Myocyte (in vitro differentiated cells): Measurements from ENCODE around the gene AHNAK. TPM values are rescaled to one million over a fixed set of nuclear protein-coding genes. Genes with fewer than 3 reads are reported as not detected.
"Not testable (repeated sequence)": the region's sequence is repeated elsewhere in the genome, so short reads cannot be mapped to it uniquely, and the experiment has no call there.

ENCODE experiments used
- DNase-seq: peaks from one replicate; pipeline ENCODE4 v3.0.0-alpha.2; 2012; ENCODE audit warnings: low read depth
- microRNA-seq: library from miRNA; unstranded; fragments of <30 nt; microRNA quantifications from one replicate; pipeline ENCODE4, GENCODE V29; 2016
- total RNA-seq: library from RNA; depleted of rRNA; stranded (reverse); fragments of >200 nt; gene quantifications from 2 replicates; pipeline ENCODE4 v1.2.3, GENCODE V29; 2014

The AHNAK gene
- total RNA-seq, 1 donor from 2014 or later: 141 TPM

- DNase-seq: no peak
These were observed 156.4 kb downstream of the AHNAK start for GRCh38 chr11:62390237-62390636.

- DNase-seq: no peak
These were observed 157.6 kb downstream of the AHNAK start for GRCh38 chr11:62388999-62389398.

GRCh38 chr11:62387381-62387780, 159.2 kb downstream of the AHNAK start:
- DNase-seq: no peak

- DNase-seq: not testable (repeated sequence)
These were observed 160.5 kb downstream of the AHNAK start for GRCh38 chr11:62386083-62386482.

GRCh38 chr11:62383822-62384221, 162.8 kb downstream of the AHNAK start:
- no peak for DNase-seq

Small RNAs within 50 kb of the gene (microRNA-seq; reads per million reads assigned to microRNA genes)
- gene MIR6747: 0.48 reads per million

Other genes starting within 250 kb of the AHNAK start
- gene SCGB1D4, start 247.7 kb downstream of the AHNAK start, total RNA-seq: not detected in 2 replicates
- 0.10 TPM in 1 of 2 replicates, not detected in the other for gene ASRGL1, start 209.4 kb downstream of the AHNAK start, total RNA-seq
- not detected in 2 replicates for gene SCGB1A1, start 127.8 kb downstream of the AHNAK start, total RNA-seq
- 1,484 and 1,704 TPM in 2 replicates for gene EEF1G, start 27.1 kb upstream of the AHNAK start, total RNA-seq
- 7.5 and 8.1 TPM in 2 replicates for gene TUT1, start 44.7 kb upstream of the AHNAK start, total RNA-seq
- gene MTA2, start 55.1 kb upstream of the AHNAK start, total RNA-seq: 66.9 and 72.4 TPM in 2 replicates
- 11.3 and 17.6 TPM in 2 replicates for gene EML3, start 66.0 kb upstream of the AHNAK start, total RNA-seq
- 1.5 and 2.8 TPM in 2 replicates for gene ROM1, start 66.5 kb upstream of the AHNAK start, total RNA-seq
- gene B3GAT3, start 75.2 kb upstream of the AHNAK start, total RNA-seq: 52.6 and 59.8 TPM in 2 replicates
- gene GANAB, start 99.8 kb upstream of the AHNAK start, total RNA-seq: 168 and 174 TPM in 2 replicates
- gene INTS5, start 106.5 kb upstream of the AHNAK start, total RNA-seq: 20.6 and 22.4 TPM in 2 replicates
- 32.2 and 40.7 TPM in 2 replicates for gene C11orf98, start 118.4 kb upstream of the AHNAK start, total RNA-seq
- gene CSKMT, start 118.5 kb upstream of the AHNAK start, total RNA-seq: 3.2 and 12.4 TPM in 2 replicates
- gene UQCC3, start 124.9 kb upstream of the AHNAK start, total RNA-seq: 5.7 and 6.3 TPM in 2 replicates
- 4.5 and 5.0 TPM in 2 replicates for gene LBHD1, start 125.5 kb upstream of the AHNAK start, total RNA-seq
- 123 and 133 TPM in 2 replicates for gene UBXN1, start 132.3 kb upstream of the AHNAK start, total RNA-seq
- gene LRRN4CL, start 142.7 kb upstream of the AHNAK start, total RNA-seq: 195 and 219 TPM in 2 replicates
- 40.8 and 49.8 TPM in 2 replicates for gene BSCL2, start 160.6 kb upstream of the AHNAK start, total RNA-seq
- not detected in 2 replicates for gene GNG3, start 160.9 kb upstream of the AHNAK start, total RNA-seq
- 8.0 and 8.6 TPM in 2 replicates for gene HNRNPUL2, start 180.7 kb upstream of the AHNAK start, total RNA-seq
- gene TTC9C, start 181.7 kb upstream of the AHNAK start, total RNA-seq: 19.7 and 30.9 TPM in 2 replicates
- 6.6 TPM in 2 replicates for gene ZBTB3, start 207.4 kb upstream of the AHNAK start, total RNA-seq
- gene POLR2G, start 214.8 kb upstream of the AHNAK start, total RNA-seq: 67.8 and 69.4 TPM in 2 replicates
- 22.1 and 24.9 TPM in 2 replicates for gene TAF6L, start 224.6 kb upstream of the AHNAK start, total RNA-seq
- 30.9 and 52.2 TPM in 2 replicates for gene TMEM179B, start 240.6 kb upstream of the AHNAK start, total RNA-seq
- gene TMEM223, start 245.2 kb upstream of the AHNAK start, total RNA-seq: 23.9 and 33.4 TPM in 2 replicates